Measurements from ENCODE around the gene PIP4K2C.
"Not testable (repeated sequence)": the region's sequence is repeated elsewhere in the genome, so short reads cannot be mapped to it uniquely, and the experiment has no call there.

The PIP4K2C gene

GRCh38 chr12:57641699-57642442 lies 50.9 kb downstream of the PIP4K2C start:
- DNase-seq, result no peak

GRCh38 chr12:57645990-57646658 lies 55.1 kb downstream of the PIP4K2C start:
- not testable (repeated sequence) for DNase-seq

GRCh38 chr12:57646659-57647049 lies 55.7 kb downstream of the PIP4K2C start:
- DNase-seq, result not testable (repeated sequence)
